ENCODE measurements around the gene CD34. TPM values are rescaled to one million over a fixed set of nuclear protein-coding genes. Genes with fewer than 3 reads are reported as not detected.

CD34 gene
- total RNA-seq, 4 donors from 2014 or later = 39.2 to 135 (median 81.2) TPM

- peak overlapping the region in 1 of 2 donors; percentile 64 for H3K27ac ChIP-seq
- no peaks in the 10 kb centered on the region for H3K9me3 ChIP-seq
- H3K4me3 ChIP-seq = no peak overlapping the region
- H3K4me1 ChIP-seq = no peaks in the 10 kb centered on the region
- DNase-seq = no peak
- no peaks in the 10 kb centered on the region for H3K36me3 ChIP-seq
- no peak for TF ChIP-seq POLR2A (IDR thresholded peaks at IDR 0.05)
- TF ChIP-seq CTCF (IDR thresholded peaks at IDR 0.05) = no peak
- no peaks in the 10 kb centered on the region for H3K27me3 ChIP-seq
- intact Hi-C loops (cut with DNase I; ENCODE audit: low total_unique reads) = no loop called here
These were observed 12.1 kb downstream of the CD34 start for GRCh38 chr1:207898836-207899235.

- no peak for DNase-seq
- no peaks in the 10 kb centered on the region for H3K27me3 ChIP-seq
- H3K36me3 ChIP-seq = no peaks in the 10 kb centered on the region
- no peaks in the 10 kb centered on the region for H3K4me1 ChIP-seq
- H3K9me3 ChIP-seq = no peaks in the 10 kb centered on the region
- no peak overlapping the region for H3K4me3 ChIP-seq
- peak overlapping the region in 1 of 2 donors; percentile 64 for H3K27ac ChIP-seq
- TF ChIP-seq POLR2A (IDR thresholded peaks at IDR 0.05) (no peak), CTCF (IDR thresholded peaks at IDR 0.05) (no peak)
- intact Hi-C loops (cut with DNase I; ENCODE audit: low total_unique reads) = no loop called here
These were observed 12.7 kb downstream of the CD34 start for GRCh38 chr1:207898260-207898659.

GRCh38 chr1:207897188-207897587 lies 13.7 kb downstream of the CD34 start:
- Histone ChIP-seq H3K4me1 (no peaks in the 10 kb centered on the region), H3K27me3 (no peaks in the 10 kb centered on the region), H3K36me3 (no peaks in the 10 kb centered on the region), H3K27ac (peak overlapping the region; percentile 13 to 64), H3K4me3 (no peak overlapping the region), H3K9me3 (no peaks in the 10 kb centered on the region)
- TF ChIP-seq POLR2A (IDR thresholded peaks at IDR 0.05) (no peak), CTCF (IDR thresholded peaks at IDR 0.05) (peak in 2 of 4 experiments; percentile 16 to 18)
- intact Hi-C loops (cut with DNase I; ENCODE audit: low total_unique reads) = no loop called here
- DNase-seq = no peak

- no peak for TF ChIP-seq POLR2A (IDR thresholded peaks at IDR 0.05)
- no peak for TF ChIP-seq CTCF (IDR thresholded peaks at IDR 0.05)
- H3K36me3 ChIP-seq = no peaks in the 10 kb centered on the region
- H3K4me1 ChIP-seq = no peaks in the 10 kb centered on the region
- DNase-seq = no peak
- intact Hi-C loops (cut with DNase I; ENCODE audit: low total_unique reads) = no loop called here
- H3K9me3 ChIP-seq = no peaks in the 10 kb centered on the region
- no peaks in the 10 kb centered on the region for H3K27me3 ChIP-seq
- no peak overlapping the region for H3K4me3 ChIP-seq
- H3K27ac ChIP-seq = peak overlapping the region in 1 of 2 donors; percentile 64
These were observed 14.4 kb downstream of the CD34 start for GRCh38 chr1:207896547-207896946.

GRCh38 chr1:207894704-207895103 lies 16.2 kb downstream of the CD34 start:
- intact Hi-C loops (cut with DNase I; ENCODE audit: low total_unique reads) = no loop called here
- H3K36me3 ChIP-seq = no peaks in the 10 kb centered on the region
- no peaks in the 10 kb centered on the region for H3K4me1 ChIP-seq
- TF ChIP-seq CTCF (IDR thresholded peaks at IDR 0.05) = no peak
- no peak for TF ChIP-seq POLR2A (IDR thresholded peaks at IDR 0.05)
- H3K9me3 ChIP-seq = no peaks in the 10 kb centered on the region
- H3K4me3 ChIP-seq = no peak overlapping the region
- peak overlapping the region in 1 of 2 donors; percentile 85 for H3K27ac ChIP-seq
- no peak for DNase-seq
- H3K27me3 ChIP-seq = no peaks in the 10 kb centered on the region

Measured in uterus (tissue), 4 donors.